ENCODE measurements around the gene PREX1.

The PREX1 gene

DNA sequence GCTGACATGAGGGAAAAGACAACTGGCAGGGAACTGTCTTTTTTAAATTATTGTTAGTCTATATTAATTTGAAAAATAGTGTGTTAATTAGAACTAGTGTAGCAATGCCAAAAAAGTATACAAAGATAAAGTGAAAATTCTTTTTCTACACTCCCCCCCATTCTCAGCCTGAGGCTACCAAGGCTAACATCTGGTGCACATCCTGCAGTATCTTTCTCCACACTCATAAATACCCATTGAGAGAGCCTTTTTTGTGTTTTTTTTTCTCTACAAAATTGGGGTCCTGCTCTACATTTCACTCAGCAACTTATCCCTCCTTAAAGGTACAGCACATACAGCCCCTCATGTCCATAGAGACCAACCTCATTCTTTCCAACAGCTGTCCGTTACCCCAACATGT is 20.7 kb downstream of the PREX1 start:
- ChIA-PET CTCF (no interaction called here), POLR2A (no interaction called here)
- no peak overlapping the region for H3K4me3 ChIP-seq (ENCODE audit: control insufficient read depth in 1 of 7, extremely low read depth in 1 of 7, insufficient read depth in 4 of 7, low read depth in 2 of 7, low read length in 6 of 7)
- peaks cover 0 to 15% (median 8%) of the 10 kb centered on the region in 4 experiments for H3K4me1 ChIP-seq (ENCODE audit: control extremely low read depth in 1 of 4, control insufficient read depth in 4 of 4, insufficient read depth in 4 of 4, low read length in 3 of 4)
- H3K27ac ChIP-seq (ENCODE audit: insufficient read depth in 1 of 2, low read depth in 1 of 2, low read length in 2 of 2, poor library complexity in 1 of 2, severe bottlenecking in 2 of 2) = no peak overlapping the region
- whole genome bisulfite sequencing (ENCODE audit: insufficient coverage) = 100% methylated on average over 1 of the region's 1 CpG
- peaks cover 0 to 12% (median 0%) of the 10 kb centered on the region in 5 experiments for H3K9me3 ChIP-seq (ENCODE audit: control extremely low read depth in 1 of 5, control insufficient read depth in 4 of 5, insufficient read depth in 2 of 5, low read depth in 1 of 5, low read length in 4 of 5)
- no peak for DNase-seq
- H3K27me3 ChIP-seq (replicated peaks in 2 of 5; ENCODE audit: control insufficient read depth in 4 of 5, insufficient read depth in 5 of 5, low read length in 4 of 5) = no peaks in the 10 kb centered on the region
- peaks cover 4 to 34% (median 10%) of the 10 kb centered on the region in 4 experiments for H3K36me3 ChIP-seq (ENCODE audit: control insufficient read depth in 4 of 4, insufficient read depth in 4 of 4, low read length in 3 of 4)

DNA sequence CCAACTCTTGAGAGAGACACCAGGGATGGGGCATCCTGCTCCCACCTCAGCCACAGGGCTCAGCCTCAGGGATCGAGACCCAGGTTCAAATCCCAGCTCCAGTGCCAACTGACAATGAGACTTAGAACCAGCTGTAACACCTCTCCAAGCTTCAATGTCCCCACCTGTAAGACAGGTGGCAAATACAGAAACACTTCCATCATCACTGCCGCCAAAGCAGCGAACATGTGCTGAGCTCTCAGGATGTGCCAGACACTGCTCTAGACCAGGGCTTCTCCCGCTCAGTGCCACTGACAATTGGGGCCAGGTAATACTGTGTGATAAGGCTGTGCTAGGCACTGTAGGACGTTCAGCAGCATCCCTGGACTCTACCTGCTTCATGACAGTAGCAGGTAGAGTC is 22.1 kb downstream of the PREX1 start:
- Histone ChIP-seq H3K27me3 (replicated peaks in 2 of 5; ENCODE audit: control insufficient read depth in 4 of 5, insufficient read depth in 5 of 5, low read length in 4 of 5) (no peaks in the 10 kb centered on the region), H3K36me3 (ENCODE audit: control insufficient read depth in 4 of 4, insufficient read depth in 4 of 4, low read length in 3 of 4) (peaks cover 4 to 30% (median 10%) of the 10 kb centered on the region in 4 experiments), H3K4me3 (ENCODE audit: control insufficient read depth in 1 of 7, extremely low read depth in 1 of 7, insufficient read depth in 4 of 7, low read depth in 2 of 7, low read length in 6 of 7) (no peak overlapping the region), H3K9me3 (ENCODE audit: control extremely low read depth in 1 of 5, control insufficient read depth in 4 of 5, insufficient read depth in 2 of 5, low read depth in 1 of 5, low read length in 4 of 5) (peaks cover 0 to 12% (median 0%) of the 10 kb centered on the region in 5 experiments), H3K27ac (ENCODE audit: insufficient read depth in 1 of 2, low read depth in 1 of 2, low read length in 2 of 2, poor library complexity in 1 of 2, severe bottlenecking in 2 of 2) (no peak overlapping the region), H3K4me1 (ENCODE audit: control extremely low read depth in 1 of 4, control insufficient read depth in 4 of 4, insufficient read depth in 4 of 4, low read length in 3 of 4) (peaks cover 0 to 21% (median 9%) of the 10 kb centered on the region in 4 experiments)
- WGBS (ENCODE audit: insufficient coverage) = 85% methylated on average over 4 of the region's 5 CpGs
- POLR2A ChIA-PET = no interaction called here
- no peak for DNase-seq
- CTCF ChIA-PET = no interaction called here

DNA sequence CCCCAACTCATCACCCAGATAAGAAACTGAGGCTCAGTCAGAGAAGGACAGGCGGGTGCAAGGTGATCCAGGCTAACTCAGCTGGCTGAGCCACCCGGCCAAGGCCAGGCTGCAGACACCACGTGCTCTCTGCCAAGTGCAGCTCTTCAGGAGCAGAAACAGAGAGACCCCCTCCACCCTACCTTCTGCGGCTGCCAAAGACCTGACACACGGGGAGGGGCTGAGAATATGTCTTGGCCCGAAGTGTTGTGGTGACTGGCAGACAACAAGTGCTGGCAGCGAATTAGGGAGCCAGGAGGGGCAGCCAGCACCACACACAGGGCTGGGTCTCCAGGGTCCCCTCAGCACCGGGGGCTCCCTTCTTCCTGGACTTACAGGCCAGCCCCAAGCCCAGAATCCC is 22.5 kb downstream of the PREX1 start:
- Histone ChIP-seq H3K4me1 (ENCODE audit: control extremely low read depth in 1 of 4, control insufficient read depth in 4 of 4, insufficient read depth in 4 of 4, low read length in 3 of 4) (peaks cover 0 to 25% (median 12%) of the 10 kb centered on the region in 4 experiments), H3K4me3 (ENCODE audit: control insufficient read depth in 1 of 7, extremely low read depth in 1 of 7, insufficient read depth in 4 of 7, low read depth in 2 of 7, low read length in 6 of 7) (no peak overlapping the region), H3K27me3 (replicated peaks in 2 of 5; ENCODE audit: control insufficient read depth in 4 of 5, insufficient read depth in 5 of 5, low read length in 4 of 5) (no peaks in the 10 kb centered on the region), H3K36me3 (ENCODE audit: control insufficient read depth in 4 of 4, insufficient read depth in 4 of 4, low read length in 3 of 4) (peaks cover 4 to 30% (median 10%) of the 10 kb centered on the region in 4 experiments), H3K27ac (ENCODE audit: insufficient read depth in 1 of 2, low read depth in 1 of 2, low read length in 2 of 2, poor library complexity in 1 of 2, severe bottlenecking in 2 of 2) (no peak overlapping the region), H3K9me3 (ENCODE audit: control extremely low read depth in 1 of 5, control insufficient read depth in 4 of 5, insufficient read depth in 2 of 5, low read depth in 1 of 5, low read length in 4 of 5) (peaks cover 0 to 12% (median 0%) of the 10 kb centered on the region in 5 experiments)
- ChIA-PET CTCF (no interaction called here), POLR2A (no interaction called here)
- DNase-seq = no peak
- 98% methylated on average over 6 of the region's 8 CpGs for WGBS (ENCODE audit: insufficient coverage)

DNA sequence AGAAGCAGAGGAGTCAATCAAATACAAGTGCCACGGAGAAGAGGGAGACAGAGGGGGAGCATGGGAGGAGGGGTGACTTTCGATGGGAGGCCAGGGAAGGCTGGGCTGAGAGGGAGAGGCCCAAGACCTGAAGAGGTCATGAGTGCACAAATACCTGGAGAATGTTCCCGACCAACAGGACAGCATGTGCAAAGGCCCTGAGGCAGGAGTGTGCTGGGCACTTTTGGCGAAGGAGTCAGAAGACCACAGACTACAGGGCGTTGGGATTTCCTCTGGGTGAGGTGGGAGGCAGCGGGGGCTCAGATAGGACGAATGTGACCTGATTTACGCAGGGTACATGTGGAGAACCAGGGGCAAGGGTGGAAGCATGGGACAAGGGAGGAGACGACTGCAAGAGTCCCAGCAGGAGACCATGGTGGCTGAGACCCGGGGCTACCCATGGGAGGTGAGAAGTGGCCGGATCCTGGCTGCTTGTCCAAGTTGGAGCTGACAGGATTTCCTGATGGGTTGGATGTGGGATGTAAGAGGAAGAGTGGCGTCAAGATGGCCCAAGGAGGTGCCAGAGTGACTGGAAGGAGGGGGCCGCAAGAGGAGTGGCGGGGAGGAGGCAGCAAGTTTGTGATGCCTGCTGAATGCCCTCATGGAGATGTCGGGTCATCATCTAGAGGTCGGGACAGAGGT is 23.4 kb downstream of the PREX1 start:
- peaks cover 0 to 12% (median 0%) of the 10 kb centered on the region in 5 experiments for H3K9me3 ChIP-seq (ENCODE audit: control extremely low read depth in 1 of 5, control insufficient read depth in 4 of 5, insufficient read depth in 2 of 5, low read depth in 1 of 5, low read length in 4 of 5)
- peaks cover 0 to 25% (median 14%) of the 10 kb centered on the region in 4 experiments for H3K4me1 ChIP-seq (ENCODE audit: control extremely low read depth in 1 of 4, control insufficient read depth in 4 of 4, insufficient read depth in 4 of 4, low read length in 3 of 4)
- DNase-seq = no peak
- 95% methylated on average over 12 of the region's 16 CpGs for WGBS (ENCODE audit: insufficient coverage)
- H3K27ac ChIP-seq (ENCODE audit: insufficient read depth in 1 of 2, low read depth in 1 of 2, low read length in 2 of 2, poor library complexity in 1 of 2, severe bottlenecking in 2 of 2) = no peak overlapping the region
- POLR2A ChIA-PET = no interaction called here
- H3K36me3 ChIP-seq (ENCODE audit: control insufficient read depth in 4 of 4, insufficient read depth in 4 of 4, low read length in 3 of 4) = peaks cover 4 to 30% (median 10%) of the 10 kb centered on the region in 4 experiments
- no peaks in the 10 kb centered on the region for H3K27me3 ChIP-seq (replicated peaks in 2 of 5; ENCODE audit: control insufficient read depth in 4 of 5, insufficient read depth in 5 of 5, low read length in 4 of 5)
- no peak overlapping the region for H3K4me3 ChIP-seq (ENCODE audit: control insufficient read depth in 1 of 7, extremely low read depth in 1 of 7, insufficient read depth in 4 of 7, low read depth in 2 of 7, low read length in 6 of 7)
- CTCF ChIA-PET = interaction anchor here (1.5 kb wide), 1 partner anchor 14 kb away, joined by 4 read pairs; no protein-coding TSS in a partner anchor

DNA sequence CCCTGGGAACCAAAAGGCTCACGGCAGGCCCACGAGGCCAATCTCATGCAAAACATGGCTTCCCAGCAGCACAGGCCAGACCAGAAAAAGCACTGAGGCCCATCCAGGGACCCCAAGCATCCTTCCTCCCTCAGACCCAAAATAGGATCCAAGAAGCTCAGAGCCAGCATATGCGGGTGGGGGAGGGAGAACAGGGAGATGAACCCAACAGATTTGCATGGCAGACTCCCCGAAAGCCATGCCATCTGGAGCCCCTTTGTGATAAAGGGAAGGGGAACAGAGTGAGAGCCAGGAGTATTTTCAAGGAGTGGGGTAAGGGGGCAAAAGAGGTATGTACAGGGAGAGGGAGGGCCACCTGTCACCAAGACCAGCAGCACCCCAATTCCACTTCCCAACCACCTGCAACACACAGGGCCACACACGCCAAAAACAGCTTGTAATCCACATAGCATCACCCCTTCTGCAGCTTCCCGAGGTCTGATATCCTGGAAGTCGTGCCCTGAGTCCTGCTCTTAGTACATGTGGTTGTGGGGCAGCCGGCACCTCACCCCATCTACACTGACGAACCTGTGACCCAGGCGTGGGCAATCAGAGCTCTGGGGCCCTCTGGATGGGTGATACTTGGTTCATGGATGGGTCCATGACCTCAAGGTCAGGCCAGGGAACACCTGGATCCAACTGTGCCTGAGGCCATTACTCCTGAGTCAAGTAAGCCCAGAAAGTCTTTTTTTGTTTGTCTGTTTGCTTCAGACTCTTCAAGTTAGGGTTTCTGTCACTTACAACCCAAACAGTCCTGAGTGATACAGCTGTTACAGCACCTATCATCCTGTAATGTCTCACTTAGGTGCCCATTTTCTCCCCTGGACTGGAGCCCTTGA is 24.4 kb downstream of the PREX1 start:
- POLR2A ChIA-PET = no interaction called here
- 100% methylated on average over 4 of the region's 10 CpGs for WGBS (ENCODE audit: insufficient coverage)
- CTCF ChIA-PET = interaction anchor here (1.5 to 3.8 kb wide), 2 partner anchors 12 to 15 kb away, joined by 4 to 15 read pairs; no protein-coding TSS in a partner anchor
- H3K4me3 ChIP-seq (ENCODE audit: control insufficient read depth in 1 of 7, extremely low read depth in 1 of 7, insufficient read depth in 4 of 7, low read depth in 2 of 7, low read length in 6 of 7) = no peak overlapping the region
- no peak overlapping the region for H3K27ac ChIP-seq (ENCODE audit: insufficient read depth in 1 of 2, low read depth in 1 of 2, low read length in 2 of 2, poor library complexity in 1 of 2, severe bottlenecking in 2 of 2)
- H3K36me3 ChIP-seq (ENCODE audit: control insufficient read depth in 4 of 4, insufficient read depth in 4 of 4, low read length in 3 of 4) = peaks cover 4 to 25% (median 9%) of the 10 kb centered on the region in 4 experiments
- H3K9me3 ChIP-seq (ENCODE audit: control extremely low read depth in 1 of 5, control insufficient read depth in 4 of 5, insufficient read depth in 2 of 5, low read depth in 1 of 5, low read length in 4 of 5) = peaks cover 0 to 12% (median 0%) of the 10 kb centered on the region in 5 experiments
- no peak for DNase-seq
- H3K27me3 ChIP-seq (replicated peaks in 2 of 5; ENCODE audit: control insufficient read depth in 4 of 5, insufficient read depth in 5 of 5, low read length in 4 of 5) = no peaks in the 10 kb centered on the region
- peaks cover 0 to 30% (median 21%) of the 10 kb centered on the region in 4 experiments for H3K4me1 ChIP-seq (ENCODE audit: control extremely low read depth in 1 of 4, control insufficient read depth in 4 of 4, insufficient read depth in 4 of 4, low read length in 3 of 4)

DNA sequence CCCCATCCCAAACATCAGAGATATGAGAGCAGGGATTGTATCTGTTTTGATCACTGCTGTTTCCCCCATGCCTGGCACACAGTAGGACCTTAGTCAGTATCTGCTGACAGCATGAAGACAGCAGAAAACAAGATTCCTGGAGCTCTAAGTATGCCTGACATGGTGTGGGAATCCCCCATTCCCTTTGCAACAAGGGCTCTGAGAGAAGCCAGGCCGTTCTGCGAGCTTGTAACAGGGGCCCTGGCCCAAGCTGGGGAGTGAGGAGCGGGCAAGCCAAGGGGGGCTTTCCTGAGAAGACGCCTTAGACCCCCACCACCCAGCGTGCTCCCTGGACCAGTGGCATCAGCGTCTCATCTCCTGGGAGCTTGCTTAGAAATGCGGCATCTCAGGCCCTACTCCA is 25.2 kb downstream of the PREX1 start:
- POLR2A ChIA-PET = no interaction called here
- Histone ChIP-seq H3K4me3 (ENCODE audit: control insufficient read depth in 1 of 7, extremely low read depth in 1 of 7, insufficient read depth in 4 of 7, low read depth in 2 of 7, low read length in 6 of 7) (no peak overlapping the region), H3K27me3 (replicated peaks in 2 of 5; ENCODE audit: control insufficient read depth in 4 of 5, insufficient read depth in 5 of 5, low read length in 4 of 5) (no peaks in the 10 kb centered on the region), H3K27ac (ENCODE audit: insufficient read depth in 1 of 2, low read depth in 1 of 2, low read length in 2 of 2, poor library complexity in 1 of 2, severe bottlenecking in 2 of 2) (no peak overlapping the region), H3K36me3 (ENCODE audit: control insufficient read depth in 4 of 4, insufficient read depth in 4 of 4, low read length in 3 of 4) (peaks cover 4 to 20% (median 8%) of the 10 kb centered on the region in 4 experiments), H3K4me1 (ENCODE audit: control extremely low read depth in 1 of 4, control insufficient read depth in 4 of 4, insufficient read depth in 4 of 4, low read length in 3 of 4) (peaks cover 0 to 37% (median 28%) of the 10 kb centered on the region in 4 experiments), H3K9me3 (ENCODE audit: control extremely low read depth in 1 of 5, control insufficient read depth in 4 of 5, insufficient read depth in 2 of 5, low read depth in 1 of 5, low read length in 4 of 5) (peaks cover 0 to 11% (median 0%) of the 10 kb centered on the region in 5 experiments)
- WGBS (ENCODE audit: insufficient coverage) = 94% methylated on average over 5 of the region's 7 CpGs
- CTCF ChIA-PET = interaction anchor here (0.8 to 3.8 kb wide), 6 partner anchors 11 to 90 kb away, joined by 3 to 15 read pairs (median 3); no protein-coding TSS in a partner anchor
- DNase-seq = no peak

Data from common myeloid progenitor, CD34-positive (primary cell).